ENCODE data around the gene VIPR1. TPM values are rescaled to one million over a fixed set of nuclear protein-coding genes. Genes with fewer than 3 reads are reported as not detected.

Gene VIPR1
- total RNA-seq, 4 donors from 2014 or later = 1.7 to 8.7 (median 3.2) TPM

GRCh38 chr3:42527368-42527917 lies 25.0 kb downstream of the VIPR1 start:
- ATAC-seq = no peak
- no peaks in the 10 kb centered on the region for H3K4me1 ChIP-seq
- no peak for DNase-seq
- TF ChIP-seq, protein P1, sequence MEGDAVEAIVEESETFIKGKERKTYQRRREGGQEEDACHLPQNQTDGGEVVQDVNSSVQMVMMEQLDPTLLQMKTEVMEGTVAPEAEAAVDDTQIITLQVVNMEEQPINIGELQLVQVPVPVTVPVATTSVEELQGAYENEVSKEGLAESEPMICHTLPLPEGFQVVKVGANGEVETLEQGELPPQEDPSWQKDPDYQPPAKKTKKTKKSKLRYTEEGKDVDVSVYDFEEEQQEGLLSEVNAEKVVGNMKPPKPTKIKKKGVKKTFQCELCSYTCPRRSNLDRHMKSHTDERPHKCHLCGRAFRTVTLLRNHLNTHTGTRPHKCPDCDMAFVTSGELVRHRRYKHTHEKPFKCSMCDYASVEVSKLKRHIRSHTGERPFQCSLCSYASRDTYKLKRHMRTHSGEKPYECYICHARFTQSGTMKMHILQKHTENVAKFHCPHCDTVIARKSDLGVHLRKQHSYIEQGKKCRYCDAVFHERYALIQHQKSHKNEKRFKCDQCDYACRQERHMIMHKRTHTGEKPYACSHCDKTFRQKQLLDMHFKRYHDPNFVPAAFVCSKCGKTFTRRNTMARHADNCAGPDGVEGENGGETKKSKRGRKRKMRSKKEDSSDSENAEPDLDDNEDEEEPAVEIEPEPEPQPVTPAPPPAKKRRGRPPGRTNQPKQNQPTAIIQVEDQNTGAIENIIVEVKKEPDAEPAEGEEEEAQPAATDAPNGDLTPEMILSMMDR (IDR thresholded peaks at IDR 0.05 in 4 of 5, conservative IDR thresholded peaks at IDR 0.05 in 1 of 5) = no peak
- TF ChIP-seq POLR2A (IDR thresholded peaks at IDR 0.05) = no peak
- in situ Hi-C loops (cut with MboI; ENCODE audit: low sequenced_read_pairs in 4 of 4) = loop anchor here in 1 of 4 donors (25.0 kb wide), 1 partner anchor 290 kb away; no protein-coding TSS in a partner anchor
- H3K9me3 ChIP-seq = no peaks in the 10 kb centered on the region
- intact Hi-C loops (cut with DNase I; ENCODE audit: low total_unique reads) = no loop called here
- H3K27me3 ChIP-seq = no peaks in the 10 kb centered on the region
- no peaks in the 10 kb centered on the region for H3K36me3 ChIP-seq
- no peak overlapping the region for H3K27ac ChIP-seq
- H3K4me3 ChIP-seq = no peak overlapping the region

DNA sequence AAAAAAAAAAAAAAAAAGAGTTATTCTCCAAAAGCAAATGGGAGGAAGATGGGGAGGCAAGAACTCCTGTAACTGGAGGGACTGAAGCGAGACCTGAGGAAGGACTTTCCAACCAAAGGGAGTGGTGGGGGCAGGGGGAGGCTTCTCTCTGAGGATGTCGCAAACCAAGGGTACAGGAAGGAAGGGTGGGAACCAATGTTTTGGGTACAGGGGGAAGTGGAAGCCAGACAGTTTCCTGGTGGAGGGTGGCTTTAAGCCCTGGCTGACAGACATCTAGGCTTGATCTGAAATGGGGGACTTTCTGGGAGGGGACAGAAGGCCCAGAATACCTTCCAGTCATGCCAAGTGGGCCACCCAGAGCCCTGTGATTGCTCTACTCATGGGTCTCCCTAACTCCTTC lies 27.0 kb downstream of the VIPR1 start:
- Histone ChIP-seq H3K36me3 (no peaks in the 10 kb centered on the region), H3K4me3 (no peak overlapping the region), H3K27ac (no peak overlapping the region), H3K27me3 (no peaks in the 10 kb centered on the region), H3K4me1 (no peaks in the 10 kb centered on the region), H3K9me3 (no peaks in the 10 kb centered on the region)
- ATAC-seq = no peak
- peak; percentile 22 to 26 for DNase-seq
- no peak for TF ChIP-seq POLR2A (IDR thresholded peaks at IDR 0.05)
- TF ChIP-seq, protein P1 (IDR thresholded peaks at IDR 0.05 in 4 of 5, conservative IDR thresholded peaks at IDR 0.05 in 1 of 5) = no peak
- in situ Hi-C loops (cut with MboI; ENCODE audit: low sequenced_read_pairs in 4 of 4) (loop anchor here in 1 of 4 donors (25.0 kb wide), 1 partner anchor 292 kb away; no protein-coding TSS in a partner anchor), intact Hi-C loops (cut with DNase I; ENCODE audit: low total_unique reads) (no loop called here)

GRCh38 chr3:42530073-42530472 lies 27.6 kb downstream of the VIPR1 start:
- Histone ChIP-seq H3K27me3 (no peaks in the 10 kb centered on the region), H3K4me1 (no peaks in the 10 kb centered on the region), H3K9me3 (no peaks in the 10 kb centered on the region), H3K4me3 (no peak overlapping the region), H3K27ac (no peak overlapping the region), H3K36me3 (no peaks in the 10 kb centered on the region)
- ATAC-seq = no peak
- intact Hi-C loops (cut with DNase I; ENCODE audit: low total_unique reads) (no loop called here), in situ Hi-C loops (cut with MboI; ENCODE audit: low sequenced_read_pairs in 4 of 4) (loop anchor here in 1 of 4 donors (25.0 kb wide), 1 partner anchor 293 kb away; no protein-coding TSS in a partner anchor)
- no peak for DNase-seq
- no peak for TF ChIP-seq POLR2A (IDR thresholded peaks at IDR 0.05)
- TF ChIP-seq, protein P1 (IDR thresholded peaks at IDR 0.05 in 4 of 5, conservative IDR thresholded peaks at IDR 0.05 in 1 of 5) = no peak

DNA sequence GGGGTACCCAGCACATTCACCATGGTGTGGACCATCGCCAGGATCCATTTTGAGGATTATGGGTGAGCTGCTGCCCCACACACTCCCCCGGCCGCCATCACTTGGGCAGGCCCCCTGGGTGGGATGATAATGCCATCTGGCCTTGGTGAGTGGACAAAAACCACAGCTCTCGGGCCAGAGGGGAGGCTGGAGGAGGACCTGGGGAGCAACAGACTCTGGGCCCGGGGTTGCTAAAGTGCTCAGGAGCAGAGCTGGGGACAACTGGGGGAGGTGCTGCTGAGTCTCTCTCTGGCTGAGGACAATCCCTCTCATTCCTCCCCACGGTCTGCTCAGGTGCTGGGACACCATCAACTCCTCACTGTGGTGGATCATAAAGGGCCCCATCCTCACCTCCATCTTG lies 29.0 kb downstream of the VIPR1 start:
- no peaks in the 10 kb centered on the region for H3K9me3 ChIP-seq
- in situ Hi-C loops (cut with MboI; ENCODE audit: low sequenced_read_pairs in 4 of 4) = loop anchor here in 1 of 4 donors (25.0 kb wide), 1 partner anchor 294 kb away; no protein-coding TSS in a partner anchor
- H3K36me3 ChIP-seq = no peaks in the 10 kb centered on the region
- no peak overlapping the region for H3K4me3 ChIP-seq
- H3K27ac ChIP-seq = no peak overlapping the region
- ATAC-seq (no peak), DNase-seq (no peak)
- TF ChIP-seq, protein P1 (IDR thresholded peaks at IDR 0.05 in 4 of 5, conservative IDR thresholded peaks at IDR 0.05 in 1 of 5) = no peak
- TF ChIP-seq POLR2A (IDR thresholded peaks at IDR 0.05) = no peak
- no peaks in the 10 kb centered on the region for H3K27me3 ChIP-seq
- no peaks in the 10 kb centered on the region for H3K4me1 ChIP-seq
- intact Hi-C loops (cut with DNase I; ENCODE audit: low total_unique reads) = no loop called here
